A673 (cell line): Measurements from ENCODE around the gene TET1.

Source experiments
- EZH2 ChIP-seq: fragments of 200-600 bp; sonication (generic); IDR thresholded peaks from 2 replicates; pipeline ENCODE4 v1.6.1; 2017; ENCODE audit warnings: borderline replicate concordance, low read depth, mild to moderate bottlenecking, mixed read lengths, antibody characterized with exemption, low read length; ENCODE audit not compliant: poor library complexity, severe bottlenecking
- TF ChIP-seq, protein P1 (sequence below): fragments of 300-800, 200-600 bp; sonication (generic); conservative IDR thresholded peaks from 2 replicates; pipeline ENCODE4 v1.5.1; 2017; ENCODE audit warnings: low read depth, mild to moderate bottlenecking, antibody characterized with exemption, low read length, moderate library complexity, mixed read lengths

DNA sequence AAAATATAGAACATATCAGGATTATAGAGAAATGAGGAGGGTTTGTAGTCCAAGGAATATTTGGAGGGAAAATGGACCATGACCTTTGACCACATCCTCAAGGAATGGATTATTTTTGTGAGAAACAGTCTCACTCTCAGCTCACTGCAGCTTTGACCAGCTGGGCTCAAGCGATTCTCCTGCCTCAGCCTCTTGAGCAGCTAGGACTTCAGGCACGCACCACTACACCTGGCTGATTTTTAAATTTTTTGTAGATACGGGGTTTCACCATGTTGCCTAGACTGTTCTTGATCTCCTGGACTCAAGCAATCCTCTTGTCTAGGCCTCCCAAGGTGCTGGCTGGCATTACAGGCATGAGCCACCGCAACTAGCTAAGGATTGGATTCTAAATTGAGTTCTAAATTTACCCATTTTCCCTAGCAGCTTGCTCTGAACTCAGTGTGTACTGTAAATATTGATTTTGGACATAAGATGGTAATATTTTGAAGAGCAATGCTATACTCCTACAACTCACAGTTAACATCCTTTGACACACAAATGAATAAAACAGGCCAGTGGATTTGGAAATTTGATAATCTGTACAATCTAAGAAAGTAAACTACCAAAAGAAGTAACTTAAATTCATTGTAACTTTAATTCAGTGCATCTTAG lies 73.8 kb downstream of the TET1 start:
- TF ChIP-seq, protein P1, sequence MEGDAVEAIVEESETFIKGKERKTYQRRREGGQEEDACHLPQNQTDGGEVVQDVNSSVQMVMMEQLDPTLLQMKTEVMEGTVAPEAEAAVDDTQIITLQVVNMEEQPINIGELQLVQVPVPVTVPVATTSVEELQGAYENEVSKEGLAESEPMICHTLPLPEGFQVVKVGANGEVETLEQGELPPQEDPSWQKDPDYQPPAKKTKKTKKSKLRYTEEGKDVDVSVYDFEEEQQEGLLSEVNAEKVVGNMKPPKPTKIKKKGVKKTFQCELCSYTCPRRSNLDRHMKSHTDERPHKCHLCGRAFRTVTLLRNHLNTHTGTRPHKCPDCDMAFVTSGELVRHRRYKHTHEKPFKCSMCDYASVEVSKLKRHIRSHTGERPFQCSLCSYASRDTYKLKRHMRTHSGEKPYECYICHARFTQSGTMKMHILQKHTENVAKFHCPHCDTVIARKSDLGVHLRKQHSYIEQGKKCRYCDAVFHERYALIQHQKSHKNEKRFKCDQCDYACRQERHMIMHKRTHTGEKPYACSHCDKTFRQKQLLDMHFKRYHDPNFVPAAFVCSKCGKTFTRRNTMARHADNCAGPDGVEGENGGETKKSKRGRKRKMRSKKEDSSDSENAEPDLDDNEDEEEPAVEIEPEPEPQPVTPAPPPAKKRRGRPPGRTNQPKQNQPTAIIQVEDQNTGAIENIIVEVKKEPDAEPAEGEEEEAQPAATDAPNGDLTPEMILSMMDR, result no peak
- TF ChIP-seq EZH2, result no peak
